Thyroid gland (tissue), 4 donors: Measurements from ENCODE around the gene SNX3.

ENCODE experiments used
- CTCF ChIP-seq, 6 experiments: fragments of 200-600 bp in 3 of 6; fragments of 450-650 bp in 3 of 6; sonication (generic) in 3 of 6; IDR thresholded peaks; one replicate each; pipeline ENCODE4 v1.5.1; 2016 to 2019; ENCODE audit warnings: antibody characterized with exemption in 6 of 6, mild to moderate bottlenecking in 2 of 6, inconsistent platforms in 1 of 6, moderate library complexity in 1 of 6
- POLR2A ChIP-seq, 2 donors: fragments of 450-650 bp; IDR thresholded peaks; one replicate each; pipeline ENCODE4 v1.6.1; 2017; ENCODE audit warnings: antibody characterized with exemption in 2 of 2, mild to moderate bottlenecking in 2 of 2, moderate library complexity in 1 of 2

- TF ChIP-seq CTCF (IDR thresholded peaks at IDR 0.05) = no peak
- TF ChIP-seq POLR2A (IDR thresholded peaks at IDR 0.05) = no peak
These were observed 18.6 kb downstream of the SNX3 start for GRCh38 chr6:108242259-108242658.
